ENCODE measurements around the gene HIVEP2.

Gene HIVEP2

GRCh38 chr6:142934106-142934505, 10.9 kb downstream of the HIVEP2 start:
- no peak overlapping the region for H3K27ac ChIP-seq (replicated peaks)
- DNase-seq (ENCODE audit: low read depth in 1 of 2, low spot score in 1 of 2) = no peak
- no peak overlapping the region for H3K4me3 ChIP-seq (replicated peaks; ENCODE audit: insufficient read depth, low read length)
- no peaks in the 10 kb centered on the region for H3K27me3 ChIP-seq (ENCODE audit: insufficient read depth, poor library complexity, severe bottlenecking)
- TF ChIP-seq REST (IDR thresholded peaks at IDR 0.05; ENCODE audit: insufficient replicate concordance, low read depth) = no peak
- TF ChIP-seq POLR2AphosphoS5 (IDR thresholded peaks at IDR 0.05; ENCODE audit: low read depth) = no peak
- no peak for TF ChIP-seq SPI1 (IDR thresholded peaks at IDR 0.05; ENCODE audit: borderline replicate concordance, low read depth)
- no peak for TF ChIP-seq GABPA (IDR thresholded peaks at IDR 0.05; ENCODE audit: low read depth)
- TF ChIP-seq, protein P1, sequence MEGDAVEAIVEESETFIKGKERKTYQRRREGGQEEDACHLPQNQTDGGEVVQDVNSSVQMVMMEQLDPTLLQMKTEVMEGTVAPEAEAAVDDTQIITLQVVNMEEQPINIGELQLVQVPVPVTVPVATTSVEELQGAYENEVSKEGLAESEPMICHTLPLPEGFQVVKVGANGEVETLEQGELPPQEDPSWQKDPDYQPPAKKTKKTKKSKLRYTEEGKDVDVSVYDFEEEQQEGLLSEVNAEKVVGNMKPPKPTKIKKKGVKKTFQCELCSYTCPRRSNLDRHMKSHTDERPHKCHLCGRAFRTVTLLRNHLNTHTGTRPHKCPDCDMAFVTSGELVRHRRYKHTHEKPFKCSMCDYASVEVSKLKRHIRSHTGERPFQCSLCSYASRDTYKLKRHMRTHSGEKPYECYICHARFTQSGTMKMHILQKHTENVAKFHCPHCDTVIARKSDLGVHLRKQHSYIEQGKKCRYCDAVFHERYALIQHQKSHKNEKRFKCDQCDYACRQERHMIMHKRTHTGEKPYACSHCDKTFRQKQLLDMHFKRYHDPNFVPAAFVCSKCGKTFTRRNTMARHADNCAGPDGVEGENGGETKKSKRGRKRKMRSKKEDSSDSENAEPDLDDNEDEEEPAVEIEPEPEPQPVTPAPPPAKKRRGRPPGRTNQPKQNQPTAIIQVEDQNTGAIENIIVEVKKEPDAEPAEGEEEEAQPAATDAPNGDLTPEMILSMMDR (IDR thresholded peaks at IDR 0.05; ENCODE audit: insufficient read depth, low read length) = no peak

- no peak for TF ChIP-seq REST (IDR thresholded peaks at IDR 0.05; ENCODE audit: insufficient replicate concordance, low read depth)
- TF ChIP-seq, protein P1 (IDR thresholded peaks at IDR 0.05; ENCODE audit: insufficient read depth, low read length) = no peak
- no peak for TF ChIP-seq GABPA (IDR thresholded peaks at IDR 0.05; ENCODE audit: low read depth)
- no peak for TF ChIP-seq SPI1 (IDR thresholded peaks at IDR 0.05; ENCODE audit: borderline replicate concordance, low read depth)
- no peak for TF ChIP-seq POLR2AphosphoS5 (IDR thresholded peaks at IDR 0.05; ENCODE audit: low read depth)
- no peak overlapping the region for H3K4me3 ChIP-seq (replicated peaks; ENCODE audit: insufficient read depth, low read length)
- no peak overlapping the region for H3K27ac ChIP-seq (replicated peaks)
- no peaks in the 10 kb centered on the region for H3K27me3 ChIP-seq (ENCODE audit: insufficient read depth, poor library complexity, severe bottlenecking)
- DNase-seq (ENCODE audit: low read depth in 1 of 2, low spot score in 1 of 2) = no peak
Measured at GRCh38 chr6:142933701-142934100, 11.3 kb downstream of the HIVEP2 start.

GRCh38 chr6:142932889-142933288, 12.1 kb downstream of the HIVEP2 start:
- TF ChIP-seq POLR2AphosphoS5 (IDR thresholded peaks at IDR 0.05; ENCODE audit: low read depth) (no peak), REST (IDR thresholded peaks at IDR 0.05; ENCODE audit: insufficient replicate concordance, low read depth) (no peak), SPI1 (IDR thresholded peaks at IDR 0.05; ENCODE audit: borderline replicate concordance, low read depth) (no peak), GABPA (IDR thresholded peaks at IDR 0.05; ENCODE audit: low read depth) (no peak)
- TF ChIP-seq, protein P1 (IDR thresholded peaks at IDR 0.05; ENCODE audit: insufficient read depth, low read length) = no peak
- H3K27me3 ChIP-seq (ENCODE audit: insufficient read depth, poor library complexity, severe bottlenecking) = no peaks in the 10 kb centered on the region
- no peak for DNase-seq (ENCODE audit: low read depth in 1 of 2, low spot score in 1 of 2)
- no peak overlapping the region for H3K4me3 ChIP-seq (replicated peaks; ENCODE audit: insufficient read depth, low read length)
- no peak overlapping the region for H3K27ac ChIP-seq (replicated peaks)

All from HL-60 (cell line).